Stimulated activated CD4-positive, alpha-beta T cell treated with anti-CD3 and anti-CD28 coated beads, Interleukin-4, amount 100 ng/mL, for 24 hours (primary cell): ENCODE results near the gene ZNF414.

ENCODE experiments used
- DNase-seq: peaks from one replicate; pipeline ENCODE4 v3.0.0-alpha.2; 2020

The ZNF414 gene

DNA sequence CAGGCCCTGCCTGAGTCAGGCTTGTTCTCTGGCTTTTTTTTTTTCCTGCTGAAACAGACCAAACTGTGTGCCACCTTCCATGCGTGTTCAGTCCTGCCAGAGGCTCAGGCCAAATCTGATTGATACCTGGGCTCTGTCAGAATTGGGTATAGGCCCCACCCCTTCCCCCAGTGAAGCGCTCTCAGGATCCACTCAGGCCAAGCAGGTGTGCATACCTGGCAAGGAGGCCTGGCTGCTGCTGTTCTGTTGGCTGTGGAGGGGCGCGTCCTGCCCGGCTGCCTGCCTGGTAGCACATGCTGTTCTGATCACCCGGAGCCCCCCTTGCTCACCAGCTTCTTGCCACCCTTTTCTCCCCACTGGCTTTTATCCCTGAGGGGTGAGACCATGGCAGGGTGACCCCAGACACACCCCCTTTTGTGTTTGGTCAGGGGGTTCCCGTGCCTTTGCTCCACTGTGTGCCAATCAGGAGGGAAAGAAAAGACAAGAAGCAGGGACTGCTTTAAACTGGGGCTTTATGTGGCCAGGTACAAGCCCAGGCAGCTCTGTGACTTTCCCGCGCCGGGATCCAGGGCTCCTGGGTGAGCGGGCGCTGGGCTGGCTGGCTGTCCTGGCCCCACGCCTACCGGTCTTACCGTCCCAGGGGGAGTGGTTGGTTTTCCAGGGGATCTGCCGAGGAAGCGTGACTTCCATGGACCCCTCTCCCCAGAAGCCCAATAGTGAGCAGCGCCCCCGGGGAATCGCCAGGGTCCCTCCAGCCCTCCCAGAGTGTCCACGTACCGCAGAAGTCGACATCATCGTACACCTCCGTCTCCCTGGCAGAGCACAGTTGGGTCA lies 24.2 kb downstream of the ZNF414 start:
- DNase-seq, result no peak

DNA sequence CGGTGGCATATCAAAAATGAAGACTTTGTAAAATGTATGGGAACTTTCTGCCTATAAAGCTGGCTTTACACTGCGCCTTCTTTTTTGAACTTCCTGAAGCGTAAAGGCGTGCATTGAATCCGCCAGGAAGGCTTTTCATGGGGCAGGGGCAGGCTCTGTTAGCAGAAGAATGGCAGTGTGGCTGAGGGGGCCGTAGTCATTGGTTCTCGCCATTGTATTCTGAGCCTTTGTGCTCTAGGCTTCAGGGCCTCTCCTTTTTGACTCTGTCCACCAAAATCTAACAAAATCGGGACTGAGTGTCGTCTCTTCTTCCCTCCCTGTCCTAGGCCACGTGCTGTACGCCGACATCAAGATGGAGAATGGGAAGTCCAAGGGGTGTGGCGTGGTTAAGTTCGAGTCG lies 25.6 kb downstream of the ZNF414 start:
- no peak for DNase-seq

DNA sequence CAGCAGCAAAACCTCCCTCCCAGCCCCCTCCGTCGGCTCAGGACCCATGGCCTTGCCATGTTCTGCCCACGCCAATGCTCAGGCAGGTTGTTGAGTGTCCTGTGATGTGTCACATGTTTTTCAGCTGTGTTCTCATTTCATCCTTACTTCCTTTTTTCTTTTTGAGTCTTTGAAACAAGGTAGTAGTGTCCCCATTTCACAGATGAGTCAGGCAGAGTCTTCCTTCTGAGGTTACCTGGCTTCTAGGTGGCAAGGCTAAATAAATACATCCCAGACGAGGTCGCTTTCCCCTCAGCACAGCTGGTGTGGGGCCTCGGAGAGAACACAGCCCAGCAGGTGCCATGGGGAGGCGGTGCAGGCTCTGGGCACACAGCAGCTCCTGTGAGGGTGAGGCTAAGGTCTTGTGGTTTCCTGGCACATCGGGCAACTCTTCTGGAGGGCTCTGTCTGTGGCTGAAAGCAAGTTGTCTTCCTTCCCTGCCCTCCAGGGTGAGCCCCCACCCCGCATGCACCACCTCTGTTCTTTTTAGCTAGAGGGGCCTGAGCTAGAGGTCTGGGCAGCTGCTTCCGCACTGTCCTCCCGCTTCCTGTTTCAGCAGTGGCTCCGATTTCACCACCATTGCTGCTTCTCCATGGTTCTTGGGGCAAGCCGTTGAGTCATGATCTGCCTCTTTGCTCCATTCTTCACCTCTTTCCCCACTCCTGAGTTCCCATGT lies 26.7 kb downstream of the ZNF414 start:
- DNase-seq, result peak; percentile 63

DNA sequence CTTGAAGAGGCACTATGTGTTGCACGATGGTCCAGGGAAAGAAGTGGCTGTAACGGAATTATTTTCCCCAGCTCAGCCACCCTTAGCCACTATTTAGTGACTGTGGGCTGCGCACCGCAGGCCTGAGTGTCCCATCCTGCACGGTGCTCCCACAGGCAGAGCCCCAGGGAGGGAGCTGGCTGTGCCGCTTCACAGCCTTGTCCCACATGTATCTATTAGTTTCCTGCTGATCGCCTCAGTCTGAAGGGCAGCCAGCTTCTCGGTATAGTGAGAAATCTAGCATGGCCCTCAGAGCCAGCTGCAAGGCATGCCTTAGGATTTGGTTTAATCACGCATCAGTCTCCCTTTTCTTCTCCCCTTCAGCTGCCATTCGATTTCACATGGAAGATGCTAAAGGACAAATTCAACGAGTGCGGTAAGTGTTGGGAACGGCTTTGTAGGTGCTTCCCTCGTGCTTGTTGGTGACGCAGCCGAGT lies 27.3 kb downstream of the ZNF414 start:
- no peak for DNase-seq

DNA sequence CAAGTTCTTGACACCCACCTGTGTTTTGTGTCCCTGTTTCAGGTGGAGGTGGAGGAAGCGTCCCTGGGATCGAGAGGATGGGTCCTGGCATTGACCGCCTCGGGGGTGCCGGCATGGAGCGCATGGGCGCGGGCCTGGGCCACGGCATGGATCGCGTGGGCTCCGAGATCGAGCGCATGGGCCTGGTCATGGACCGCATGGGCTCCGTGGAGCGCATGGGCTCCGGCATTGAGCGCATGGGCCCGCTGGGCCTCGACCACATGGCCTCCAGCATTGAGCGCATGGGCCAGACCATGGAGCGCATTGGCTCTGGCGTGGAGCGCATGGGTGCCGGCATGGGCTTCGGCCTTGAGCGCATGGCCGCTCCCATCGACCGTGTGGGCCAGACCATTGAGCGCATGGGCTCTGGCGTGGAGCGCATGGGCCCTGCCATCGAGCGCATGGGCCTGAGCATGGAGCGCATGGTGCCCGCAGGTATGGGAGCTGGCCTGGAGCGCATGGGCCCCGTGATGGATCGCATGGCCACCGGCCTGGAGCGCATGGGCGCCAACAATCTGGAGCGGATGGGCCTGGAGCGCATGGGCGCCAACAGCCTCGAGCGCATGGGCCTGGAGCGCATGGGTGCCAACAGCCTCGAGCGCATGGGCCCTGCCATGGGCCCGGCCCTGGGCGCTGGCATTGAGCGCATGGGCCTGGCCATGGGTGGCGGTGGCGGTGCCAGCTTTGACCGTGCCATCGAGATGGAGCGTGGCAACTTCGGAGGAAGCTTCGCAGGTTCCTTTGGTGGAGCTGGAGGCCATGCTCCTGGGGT lies 28.2 kb downstream of the ZNF414 start:
- no peak for DNase-seq

DNA sequence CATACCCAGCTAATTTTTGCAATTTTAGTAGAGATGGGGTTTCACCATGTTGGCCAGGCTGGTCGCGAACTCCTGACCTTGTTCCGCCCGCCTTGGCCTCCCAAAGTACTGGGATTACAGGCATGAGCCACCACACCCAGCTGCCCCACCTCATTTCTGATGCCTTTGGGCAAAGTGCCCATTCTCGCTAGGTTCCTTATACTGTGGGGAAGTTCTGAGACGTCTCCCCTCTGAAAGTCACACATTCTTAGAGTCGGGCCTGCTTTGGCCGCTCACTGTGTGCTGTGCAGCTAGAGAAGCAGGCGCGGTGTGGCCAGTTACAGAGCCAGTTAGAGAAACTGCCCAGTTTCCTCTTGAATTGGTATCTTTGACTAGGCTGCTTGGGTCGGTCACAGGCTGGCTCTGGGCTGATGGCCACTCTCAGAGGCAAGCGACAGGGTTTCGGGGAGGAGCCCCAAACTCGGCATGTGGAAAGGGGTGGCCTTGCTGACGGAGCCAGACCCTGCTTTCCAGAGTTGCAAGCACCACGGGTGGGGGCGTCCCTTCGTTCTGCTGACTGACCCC lies 29.6 kb downstream of the ZNF414 start:
- no peak for DNase-seq

DNA sequence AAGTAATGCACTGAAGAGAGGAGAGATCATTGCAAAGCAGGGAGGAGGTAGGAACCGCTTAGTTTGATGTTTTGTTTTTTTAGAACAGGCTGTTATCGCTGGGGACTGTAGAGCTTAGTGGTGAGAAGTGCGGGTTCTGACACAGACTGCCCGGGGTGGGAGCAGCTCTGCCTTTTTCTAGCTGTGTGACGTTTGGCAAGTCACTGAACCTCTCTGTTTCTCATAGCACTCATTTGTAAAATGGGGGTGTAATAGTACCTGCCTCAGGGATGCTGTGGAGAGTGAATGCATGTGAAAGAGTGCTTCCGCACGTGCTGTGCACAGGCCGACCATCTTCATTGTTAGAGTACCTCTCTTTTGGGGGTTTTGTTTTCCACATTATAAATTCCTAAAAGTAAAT lies 30.8 kb downstream of the ZNF414 start:
- no peak for DNase-seq

DNA sequence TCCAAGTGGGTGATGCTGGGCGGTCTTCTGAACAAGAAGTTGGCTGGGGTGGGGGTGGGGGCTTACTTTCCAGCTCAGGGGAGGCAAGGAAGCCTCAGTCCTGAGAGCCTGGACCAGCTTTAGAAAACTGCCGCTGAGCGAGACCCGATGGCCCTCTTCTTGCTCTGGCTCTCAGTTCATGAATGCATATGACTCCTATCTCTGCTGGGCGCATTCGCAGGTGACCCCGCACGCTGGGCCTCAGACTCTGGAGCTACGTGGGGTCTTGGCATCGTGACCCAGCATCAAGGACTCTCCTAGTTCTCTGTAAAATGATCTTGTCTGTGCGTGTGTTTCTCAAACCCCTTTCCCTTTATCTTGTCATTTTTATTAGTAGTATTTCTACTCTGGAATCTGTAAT lies 31.3 kb downstream of the ZNF414 start:
- no peak for DNase-seq

DNA sequence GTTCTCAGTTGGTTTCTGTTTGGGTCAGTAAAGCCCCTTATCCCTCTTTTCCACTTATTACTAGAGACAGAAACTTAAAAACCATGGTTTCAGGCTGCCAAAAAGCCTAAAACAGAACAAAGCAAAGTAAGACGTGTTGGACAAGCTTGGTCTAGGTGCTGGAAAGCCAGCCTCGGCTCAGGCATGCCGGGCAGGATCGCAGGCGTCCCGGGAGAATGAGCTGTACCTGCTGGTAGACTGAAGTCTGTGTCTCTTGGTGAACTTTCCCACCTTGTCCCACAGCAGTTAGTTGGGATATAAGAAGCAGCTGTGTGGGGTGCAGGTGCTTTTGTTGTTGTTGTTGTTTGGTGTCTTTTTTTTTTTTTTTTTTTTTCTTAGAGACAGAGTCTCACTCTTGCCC lies 32.4 kb downstream of the ZNF414 start:
- no peak for DNase-seq

DNA sequence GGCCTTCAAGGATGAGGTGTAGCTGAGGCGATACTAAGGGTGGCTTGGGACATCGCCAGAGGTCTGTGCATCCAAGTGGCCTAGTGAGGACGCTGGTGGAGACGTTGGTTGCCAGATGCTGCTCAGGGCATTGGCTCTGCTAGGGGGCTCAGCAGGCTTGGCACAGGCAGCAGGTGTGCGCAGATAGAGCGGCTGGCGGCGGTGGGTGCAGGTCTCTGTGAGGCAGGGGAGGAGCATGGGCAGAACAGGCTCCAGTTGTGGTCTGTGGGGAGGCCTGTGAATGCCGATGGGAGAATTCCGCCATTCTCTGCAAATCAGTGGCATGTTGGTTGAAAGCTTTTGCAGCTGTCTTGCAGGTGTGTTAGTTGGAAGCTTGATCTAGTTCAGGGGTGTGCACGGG lies 32.8 kb downstream of the ZNF414 start:
- DNase-seq, result no peak

DNA sequence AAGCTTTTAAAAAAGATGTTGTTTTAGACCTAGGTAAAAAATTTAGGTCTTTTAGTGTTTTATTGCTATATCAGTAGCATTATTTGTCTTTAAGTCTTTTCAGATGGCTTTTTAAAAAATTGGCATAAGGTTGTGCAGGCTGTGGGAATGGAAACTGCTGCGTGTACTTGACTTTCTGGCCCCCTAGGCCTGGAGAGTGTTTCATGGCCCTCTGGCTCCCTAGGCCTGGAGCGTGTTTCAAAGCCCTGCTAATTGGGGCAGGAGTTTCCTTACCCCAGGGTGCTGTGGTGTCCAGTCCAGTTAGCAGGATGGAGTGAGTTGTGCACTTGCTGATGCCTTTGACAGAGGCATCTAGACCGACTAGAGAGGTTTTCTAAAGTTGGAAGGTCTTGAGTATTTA lies 35.4 kb downstream of the ZNF414 start:
- no peak for DNase-seq

DNA sequence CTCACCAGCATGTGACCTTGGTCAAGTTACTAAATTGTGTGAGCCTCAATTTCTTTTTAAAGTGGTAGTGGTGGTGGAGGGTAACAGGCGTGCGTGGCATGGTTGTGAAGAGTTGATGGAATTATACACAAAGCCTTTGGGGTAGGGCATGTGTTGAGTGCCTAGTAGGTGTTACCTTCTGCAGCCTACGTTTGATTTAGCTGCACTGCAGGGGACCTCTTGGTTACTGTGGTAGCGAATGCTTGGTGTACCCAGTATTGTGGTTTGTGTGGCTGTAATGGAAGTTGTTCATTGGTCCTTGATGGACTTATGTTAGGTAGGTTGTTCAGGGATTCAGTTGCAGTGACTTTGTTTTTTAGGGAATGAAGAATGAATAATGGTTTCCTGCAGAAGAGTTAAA lies 36.1 kb downstream of the ZNF414 start:
- no peak for DNase-seq

DNA sequence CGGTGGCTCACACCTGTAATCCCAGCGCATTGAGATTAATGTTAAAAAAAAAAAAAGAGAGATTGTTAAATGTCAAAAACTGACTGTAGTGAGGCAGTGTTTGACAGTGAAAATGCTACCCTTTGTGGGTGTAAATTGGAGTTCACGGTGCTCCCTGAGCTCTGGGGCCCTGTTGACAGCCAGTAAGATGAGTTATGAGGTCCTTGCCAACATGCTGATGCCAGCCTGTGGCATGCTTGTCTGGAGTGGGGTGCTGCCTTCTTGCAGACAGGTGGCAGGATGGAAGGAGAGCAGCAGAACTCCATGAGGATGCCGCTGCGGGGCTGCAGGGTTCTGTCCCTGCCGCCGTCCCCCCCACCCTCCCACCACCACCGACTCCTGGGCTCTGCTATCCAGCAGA lies 37.4 kb downstream of the ZNF414 start:
- DNase-seq, result no peak

DNA sequence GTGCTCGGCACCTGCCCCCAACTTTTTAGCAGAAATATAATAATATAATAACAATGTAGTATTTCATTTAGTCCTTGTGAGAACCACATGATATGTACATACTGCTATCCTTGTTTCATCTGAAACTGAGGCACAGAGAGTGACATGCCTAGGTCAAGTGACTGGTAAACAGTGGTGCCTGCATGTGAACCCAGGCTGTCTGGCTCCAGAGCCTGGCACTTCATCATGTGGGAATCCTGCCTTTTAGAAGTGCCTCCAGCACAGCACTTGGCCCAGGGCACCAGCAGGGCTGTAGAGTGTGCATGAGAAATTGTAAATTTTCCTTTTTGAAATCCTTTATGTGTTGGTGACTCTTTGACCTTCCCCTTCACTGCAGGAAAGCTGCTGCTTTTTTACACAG lies 39.0 kb downstream of the ZNF414 start:
- DNase-seq, result no peak

DNA sequence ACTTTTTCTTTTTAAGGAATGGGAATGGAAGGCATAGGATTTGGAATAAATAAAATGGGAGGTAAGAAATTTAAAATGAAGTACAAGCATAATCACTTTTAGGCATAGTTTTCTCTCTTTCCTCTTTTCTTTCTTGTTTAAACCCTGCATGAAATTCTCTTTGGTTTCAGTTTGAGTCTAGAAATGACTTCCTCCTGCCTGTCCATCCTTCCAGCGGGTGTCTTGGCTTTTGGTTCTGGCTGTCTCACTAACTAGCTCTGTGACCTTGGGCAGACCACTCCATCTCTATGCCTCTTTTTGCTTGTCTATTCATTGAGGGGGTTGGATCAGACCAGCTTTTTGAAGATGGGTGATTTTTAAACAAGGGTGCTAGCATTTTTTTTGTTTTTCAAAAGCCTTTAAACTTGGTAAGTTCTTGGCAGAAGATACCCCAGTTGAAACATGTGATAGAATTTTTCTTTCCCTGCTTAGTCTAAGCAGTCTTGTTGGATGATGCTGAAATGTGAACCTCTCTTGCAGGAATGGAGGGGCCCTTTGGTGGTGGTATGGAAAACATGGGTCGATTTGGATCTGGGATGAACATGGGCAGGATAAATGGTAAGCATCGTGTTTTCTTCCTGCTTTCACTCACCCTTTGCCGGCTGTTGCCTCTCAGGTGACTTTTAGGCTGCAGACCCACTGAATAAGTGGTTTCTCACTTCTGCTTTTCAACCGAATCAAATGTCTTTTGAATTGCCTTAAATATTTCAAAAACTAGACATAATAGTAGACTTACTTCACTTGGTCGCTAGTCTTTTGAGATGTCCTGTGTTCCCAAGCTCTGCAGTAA lies 40.1 kb downstream of the ZNF414 start:
- no peak for DNase-seq

DNA sequence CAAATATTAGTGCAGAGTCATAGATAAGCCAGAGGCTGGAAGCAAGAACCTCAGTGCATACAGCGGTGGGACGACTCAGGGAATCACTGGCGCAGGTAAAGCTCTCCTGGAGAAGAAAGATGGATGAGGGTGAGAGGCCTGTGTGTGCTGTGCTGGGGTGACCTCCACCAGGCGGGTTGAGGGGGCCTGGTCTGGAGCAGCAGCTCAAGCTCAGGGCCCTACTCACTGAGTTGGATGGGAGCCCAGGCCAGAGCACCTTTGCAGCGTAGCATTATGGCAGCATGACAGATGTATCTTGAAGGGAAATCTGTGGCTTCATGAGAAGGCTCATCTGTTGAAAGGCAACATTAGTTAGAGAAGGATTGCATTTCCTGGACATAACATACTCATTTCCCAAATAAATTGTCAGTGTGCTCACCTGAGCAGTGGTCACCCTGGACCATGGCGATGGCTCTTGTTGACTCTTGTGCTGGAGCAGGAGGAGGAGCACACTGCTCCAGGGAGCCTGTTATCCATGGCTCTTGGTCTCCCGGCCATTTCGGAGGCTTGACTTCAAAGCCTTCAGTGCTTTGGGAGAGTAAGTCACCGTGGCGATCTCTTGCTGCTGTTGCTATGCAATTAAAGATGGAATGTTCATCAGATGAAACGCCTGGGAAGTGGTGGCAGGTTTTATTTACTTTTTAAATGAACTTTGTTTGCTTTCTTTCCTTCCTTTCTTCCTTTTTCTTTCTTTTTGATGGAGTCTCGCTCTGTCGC lies 44.2 kb downstream of the ZNF414 start:
- no peak for DNase-seq

DNA sequence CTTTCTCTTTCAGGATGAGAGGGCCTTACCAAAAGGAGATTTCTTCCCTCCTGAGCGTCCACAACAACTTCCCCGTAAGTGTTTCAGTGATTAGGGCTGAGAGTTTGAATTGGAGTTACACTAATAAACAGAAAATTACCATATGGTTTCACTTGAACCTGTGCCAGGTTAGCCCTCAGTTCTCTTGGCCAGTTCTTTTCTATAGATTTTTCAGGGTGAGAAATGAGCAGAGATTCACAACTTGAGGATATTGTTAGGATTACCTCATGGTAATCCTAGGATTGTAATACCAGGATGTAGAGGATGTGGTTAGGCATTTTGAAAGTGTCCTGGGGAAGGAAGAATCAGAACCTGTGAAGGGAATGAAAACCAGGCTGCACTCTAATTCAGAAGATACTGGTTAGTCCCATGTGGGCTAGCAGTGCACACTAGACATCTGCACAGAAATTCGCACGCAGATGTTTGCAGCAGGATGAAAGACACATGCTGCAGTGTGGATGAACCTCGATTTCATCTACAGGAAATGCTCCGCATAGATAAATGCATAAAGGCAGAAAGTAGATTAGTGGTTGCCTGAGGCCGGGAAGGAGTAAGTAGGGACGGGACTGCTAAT lies 45.1 kb downstream of the ZNF414 start:
- no peak for DNase-seq

DNA sequence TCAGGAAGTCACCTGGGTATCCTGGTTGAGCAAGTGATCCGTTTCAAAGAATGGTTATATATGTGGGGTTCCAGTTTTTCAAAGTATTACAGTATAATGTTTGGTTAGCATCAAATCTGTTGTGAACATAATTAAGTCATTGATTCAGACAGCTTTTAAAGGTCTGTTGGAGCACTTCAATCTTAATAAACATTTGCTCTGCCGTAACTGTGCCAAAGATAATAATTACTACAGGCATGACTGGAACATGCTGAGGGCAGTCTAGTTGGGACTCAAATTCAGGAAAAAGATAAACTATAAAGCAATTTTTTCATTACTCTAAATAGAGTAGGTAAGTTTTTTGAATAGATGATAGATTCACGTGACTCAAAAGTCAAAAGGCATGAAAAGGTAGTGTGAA lies 45.8 kb downstream of the ZNF414 start:
- DNase-seq, result no peak

DNA sequence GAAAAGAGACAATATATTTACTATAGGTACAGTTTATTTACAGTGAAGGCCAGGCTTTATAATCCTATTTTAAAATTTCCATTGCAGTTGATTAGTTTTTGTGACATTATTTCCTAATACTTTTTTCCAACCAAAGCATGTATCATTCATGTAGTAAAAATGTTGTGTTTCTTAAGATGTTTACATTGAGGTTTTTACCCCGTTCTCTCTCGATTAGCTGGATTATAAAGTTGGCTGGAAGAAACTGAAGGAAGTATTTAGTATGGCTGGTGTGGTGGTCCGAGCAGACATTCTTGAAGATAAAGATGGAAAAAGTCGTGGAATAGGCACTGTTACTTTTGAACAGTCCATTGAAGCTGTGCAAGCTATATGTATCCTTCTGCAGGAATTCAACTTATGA lies 47.9 kb downstream of the ZNF414 start:
- DNase-seq, result no peak

DNA sequence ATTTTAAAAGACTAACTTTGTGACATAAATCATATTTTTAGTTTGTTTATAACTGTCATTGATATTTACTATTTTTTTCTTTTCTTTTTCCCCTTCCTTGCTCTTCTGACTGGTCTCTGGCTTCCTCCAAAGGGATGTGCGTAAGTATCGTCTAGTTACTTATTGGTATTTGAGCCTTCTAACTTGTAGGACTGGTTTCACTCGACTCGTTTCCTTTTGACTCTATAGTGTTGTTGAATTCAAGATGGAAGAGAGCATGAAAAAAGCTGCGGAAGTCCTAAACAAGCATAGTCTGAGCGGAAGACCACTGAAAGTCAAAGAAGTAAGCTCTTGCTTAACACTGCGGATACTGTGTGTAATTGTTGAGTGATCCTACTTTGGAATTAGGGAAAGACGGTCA lies 50.6 kb downstream of the ZNF414 start:
- DNase-seq, result no peak

DNA sequence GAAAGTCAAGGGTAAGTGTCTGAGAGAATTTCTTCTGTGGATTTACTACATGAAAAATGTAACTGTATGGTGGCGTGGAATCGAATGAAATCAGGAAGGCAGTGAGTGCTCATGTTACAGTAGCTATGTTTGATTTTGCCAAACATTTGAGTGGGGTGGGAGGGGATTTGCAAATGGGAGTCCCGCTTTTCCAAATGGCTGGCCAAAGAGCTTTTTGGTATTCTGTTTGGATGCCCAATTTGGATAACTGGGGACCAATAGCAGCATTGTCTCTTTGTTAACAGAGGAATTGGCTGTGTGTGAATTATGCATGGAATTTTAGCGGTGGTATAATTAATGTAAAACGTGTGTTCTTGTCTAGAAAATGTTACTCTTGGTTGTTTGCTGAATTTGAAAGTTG lies 51.4 kb downstream of the ZNF414 start:
- DNase-seq, result no peak
